Activated CD8-positive, alpha-beta memory T cell treated with anti-CD3 and anti-CD28 coated beads, Interleukin-2, amount 50 U/mL, for 24 hours (primary cell): ENCODE measurements around the gene MRNIP.
A peak's percentile ranks its signal among the peaks of the same experiment; 100 is the strongest.

Experiments used
- DNase-seq: peaks from one replicate; pipeline ENCODE4 v3.0.0-alpha.2; 2020; ENCODE audit errors: extremely low read depth

MRNIP gene

DNA sequence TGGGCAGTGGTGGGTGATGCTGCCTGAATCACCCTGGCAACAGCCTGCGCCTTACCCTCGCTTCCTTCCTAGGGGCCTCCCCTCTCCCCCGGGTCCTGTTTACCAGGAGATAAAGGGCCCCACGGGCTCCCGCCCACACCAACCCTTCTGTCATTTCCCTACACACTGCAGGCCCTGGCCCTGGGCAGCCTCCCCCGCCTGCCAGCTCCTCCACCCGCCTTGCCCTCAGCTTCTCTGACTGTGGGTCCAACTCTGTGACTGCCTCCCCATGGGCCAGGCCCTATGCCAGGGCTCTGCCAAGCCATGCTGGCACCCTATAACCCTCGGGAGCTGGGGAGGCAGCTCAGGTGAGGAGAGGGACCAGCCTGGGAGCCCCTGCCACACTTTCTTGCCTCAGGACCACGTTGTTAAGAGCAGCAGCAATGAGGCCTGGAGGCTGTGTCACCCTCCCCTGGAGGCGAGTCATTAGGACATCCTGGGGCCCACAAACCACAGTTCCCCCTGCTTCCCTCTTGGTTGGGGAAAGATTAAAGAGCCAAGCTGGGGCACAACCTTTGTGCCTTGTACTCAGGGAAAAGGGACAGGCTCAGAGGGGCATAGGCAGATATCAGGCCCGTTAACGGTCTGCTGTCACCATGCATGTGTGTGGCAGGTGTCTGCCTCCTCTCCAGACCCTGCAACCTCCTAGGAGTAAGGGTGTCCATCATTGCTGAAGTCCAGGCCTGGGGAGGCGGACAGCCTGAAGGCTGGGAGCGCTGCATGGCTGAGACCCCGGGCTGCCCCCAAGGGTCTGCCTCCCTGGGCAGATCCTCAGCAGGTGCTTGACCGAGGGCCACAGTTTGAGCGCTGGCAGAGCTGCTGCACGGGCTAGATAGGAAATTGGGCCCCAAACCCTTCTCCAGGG lies 54.7 kb downstream of the MRNIP start:
- DNase-seq = no peak

DNA sequence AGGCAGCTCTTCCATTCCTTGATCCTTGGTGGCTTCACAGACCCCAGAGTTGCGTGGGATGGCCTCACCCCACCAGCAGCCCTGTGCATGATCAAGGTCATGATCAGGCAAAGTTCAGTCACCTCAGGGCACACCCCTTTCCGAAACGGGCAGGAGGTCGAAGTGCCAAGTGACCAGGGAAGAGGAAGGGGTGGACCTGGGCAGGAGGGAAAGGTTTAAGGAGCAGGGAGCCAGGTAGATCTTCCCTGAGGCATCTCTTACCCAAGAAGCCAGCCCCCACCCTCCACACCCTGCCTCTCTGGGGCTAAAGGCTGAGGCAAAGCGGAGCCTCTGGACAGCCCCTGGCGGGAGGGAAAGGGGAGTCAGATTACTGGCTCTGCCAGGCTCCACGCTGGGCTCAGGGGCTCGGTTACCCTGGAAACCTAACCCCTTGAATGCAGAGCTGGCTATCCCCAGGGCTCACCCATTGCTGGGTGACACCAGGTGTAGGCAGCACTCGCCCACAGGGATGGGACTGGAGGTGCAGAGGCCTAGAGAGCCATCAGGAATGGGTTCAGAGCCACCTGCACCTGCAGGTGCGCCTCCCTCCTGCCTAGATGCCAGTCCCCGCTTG lies 55.6 kb downstream of the MRNIP start:
- DNase-seq = no peak

GRCh38 chr5:179802207-179802883 lies 56.3 kb downstream of the MRNIP start:
- DNase-seq = no peak

DNA sequence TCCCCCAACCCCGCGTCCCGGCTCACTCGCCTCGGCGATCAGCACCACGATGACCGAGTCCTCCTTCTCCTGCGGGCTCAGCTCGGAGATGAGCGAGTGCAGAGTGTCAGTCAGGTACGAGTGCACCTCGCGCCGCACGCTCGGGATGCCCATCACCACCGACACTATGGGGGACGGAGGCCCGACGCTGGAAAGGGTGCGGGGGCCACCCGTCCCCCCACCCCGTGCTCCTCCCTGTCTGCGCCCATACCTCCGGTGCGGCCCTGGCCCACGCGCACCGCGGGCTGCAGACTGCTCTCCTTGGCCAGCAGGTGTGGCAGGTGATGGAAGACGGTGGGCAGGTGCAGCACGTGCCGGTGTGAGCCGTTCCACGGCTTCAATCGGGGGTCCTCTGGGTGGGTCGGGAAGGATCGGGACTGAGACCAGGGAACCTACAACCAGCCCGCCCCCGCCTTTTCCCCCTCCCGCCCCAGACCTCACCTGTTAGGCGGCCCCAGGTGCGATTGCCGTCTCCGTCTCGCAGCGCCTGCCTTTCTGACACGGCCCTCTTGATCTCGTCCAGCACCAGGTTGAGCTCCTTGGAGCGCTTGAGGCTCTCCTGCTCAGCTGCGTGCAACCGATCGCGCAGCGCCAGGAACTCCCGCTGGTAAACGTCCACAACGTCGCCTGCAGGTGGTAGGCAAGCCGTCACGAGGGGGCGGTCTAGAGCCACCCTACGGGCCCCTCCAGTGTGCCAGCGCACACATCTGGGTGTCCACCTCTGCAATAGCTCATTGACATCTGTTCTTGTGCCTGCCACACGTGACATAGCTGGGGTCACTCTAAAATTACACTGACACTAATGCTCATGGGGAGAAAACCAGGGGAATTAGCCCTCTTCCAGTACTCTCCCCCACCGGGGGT lies 57.1 kb downstream of the MRNIP start:
- peak; percentile 58 for DNase-seq

- no peak for DNase-seq
Measured at GRCh38 chr5:179800696-179801201, 57.9 kb downstream of the MRNIP start.

DNA sequence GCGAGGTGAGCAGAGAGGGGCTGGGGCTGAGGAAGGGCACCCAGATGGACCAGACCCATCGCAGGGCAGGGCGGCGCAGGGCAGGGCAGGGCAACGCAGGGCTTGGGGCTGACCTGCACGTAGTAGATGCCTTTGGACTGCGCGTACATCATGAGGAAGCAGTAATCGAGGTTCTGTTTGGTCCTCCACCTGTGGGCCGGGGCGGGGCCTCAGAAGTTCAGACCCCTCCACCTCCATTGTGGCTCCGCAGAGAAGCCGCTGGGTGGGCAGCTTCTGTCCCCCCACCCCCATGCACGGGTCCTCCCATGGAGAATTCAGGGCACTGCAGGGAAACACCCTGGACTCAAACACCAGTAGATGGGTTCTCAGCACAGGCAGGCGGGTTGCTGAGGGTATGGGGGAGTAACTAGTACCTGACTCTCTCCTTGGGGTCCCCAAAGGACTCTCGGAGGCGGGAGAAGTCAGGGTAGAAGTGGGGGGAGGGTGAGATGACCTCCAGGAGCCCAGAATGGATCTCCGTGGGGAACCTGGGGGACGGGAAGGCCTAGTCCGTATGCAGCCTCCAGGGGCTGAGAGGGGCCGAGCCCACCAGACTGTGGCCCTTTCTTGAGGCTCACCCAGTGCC lies 58.4 kb downstream of the MRNIP start:
- no peak for DNase-seq

DNA sequence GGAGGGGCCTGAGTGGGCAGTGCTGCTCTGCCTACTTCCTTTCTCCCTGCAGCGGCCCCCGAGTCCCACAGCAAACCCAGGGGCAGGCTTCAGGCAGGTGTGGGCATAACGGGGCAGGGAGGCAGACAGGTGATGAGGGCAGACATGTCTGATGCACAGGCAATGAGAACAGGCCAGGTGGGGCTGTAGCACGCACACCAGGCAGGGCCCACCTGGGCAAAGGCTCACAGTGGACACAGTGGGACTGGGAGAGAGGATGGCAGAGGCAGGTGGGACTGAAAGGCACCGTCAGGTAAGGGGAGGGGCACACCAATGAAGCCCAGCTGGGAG lies 59.0 kb downstream of the MRNIP start:
- no peak for DNase-seq

GRCh38 chr5:179798771-179799643 lies 59.6 kb downstream of the MRNIP start:
- no peak for DNase-seq

GRCh38 chr5:179798144-179798770 lies 60.4 kb downstream of the MRNIP start:
- DNase-seq = no peak

GRCh38 chr5:179797741-179798140 lies 60.9 kb downstream of the MRNIP start:
- DNase-seq = no peak

DNA sequence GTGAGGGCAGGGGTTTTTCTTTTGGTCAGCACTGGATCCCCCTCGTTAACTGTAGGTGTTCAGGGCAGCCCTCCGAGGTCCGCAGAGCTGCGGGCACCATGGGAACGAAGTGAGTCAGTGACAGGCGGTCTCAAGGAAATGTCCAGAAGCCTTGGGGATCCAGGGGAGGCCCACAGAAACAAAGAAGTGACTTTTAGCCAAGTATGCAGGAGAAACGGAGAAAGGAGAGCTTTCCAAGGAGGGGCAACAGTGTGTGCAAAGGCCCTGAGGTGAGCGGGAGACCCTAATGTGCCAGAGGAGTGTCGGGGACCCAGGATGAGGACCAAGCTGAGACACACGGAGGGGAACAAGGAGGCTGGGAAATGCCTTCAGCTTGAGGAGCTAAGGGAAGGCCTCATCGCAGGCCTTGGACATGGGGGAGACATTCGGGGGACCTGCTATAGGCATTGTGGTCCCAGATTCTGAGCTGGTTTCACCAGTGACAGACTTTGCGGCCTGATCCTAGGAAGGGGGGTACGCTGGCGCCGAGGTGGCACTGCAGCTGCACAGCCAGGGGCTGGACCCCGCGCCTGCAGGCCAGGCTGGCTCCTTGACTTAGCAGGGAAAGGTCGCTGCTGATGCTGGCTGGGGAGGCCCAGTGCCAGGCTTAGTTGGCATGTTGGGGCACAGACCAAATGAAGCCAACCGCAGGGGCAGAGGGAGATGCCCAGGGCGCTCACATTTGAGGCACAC lies 61.6 kb downstream of the MRNIP start:
- DNase-seq = no peak

DNA sequence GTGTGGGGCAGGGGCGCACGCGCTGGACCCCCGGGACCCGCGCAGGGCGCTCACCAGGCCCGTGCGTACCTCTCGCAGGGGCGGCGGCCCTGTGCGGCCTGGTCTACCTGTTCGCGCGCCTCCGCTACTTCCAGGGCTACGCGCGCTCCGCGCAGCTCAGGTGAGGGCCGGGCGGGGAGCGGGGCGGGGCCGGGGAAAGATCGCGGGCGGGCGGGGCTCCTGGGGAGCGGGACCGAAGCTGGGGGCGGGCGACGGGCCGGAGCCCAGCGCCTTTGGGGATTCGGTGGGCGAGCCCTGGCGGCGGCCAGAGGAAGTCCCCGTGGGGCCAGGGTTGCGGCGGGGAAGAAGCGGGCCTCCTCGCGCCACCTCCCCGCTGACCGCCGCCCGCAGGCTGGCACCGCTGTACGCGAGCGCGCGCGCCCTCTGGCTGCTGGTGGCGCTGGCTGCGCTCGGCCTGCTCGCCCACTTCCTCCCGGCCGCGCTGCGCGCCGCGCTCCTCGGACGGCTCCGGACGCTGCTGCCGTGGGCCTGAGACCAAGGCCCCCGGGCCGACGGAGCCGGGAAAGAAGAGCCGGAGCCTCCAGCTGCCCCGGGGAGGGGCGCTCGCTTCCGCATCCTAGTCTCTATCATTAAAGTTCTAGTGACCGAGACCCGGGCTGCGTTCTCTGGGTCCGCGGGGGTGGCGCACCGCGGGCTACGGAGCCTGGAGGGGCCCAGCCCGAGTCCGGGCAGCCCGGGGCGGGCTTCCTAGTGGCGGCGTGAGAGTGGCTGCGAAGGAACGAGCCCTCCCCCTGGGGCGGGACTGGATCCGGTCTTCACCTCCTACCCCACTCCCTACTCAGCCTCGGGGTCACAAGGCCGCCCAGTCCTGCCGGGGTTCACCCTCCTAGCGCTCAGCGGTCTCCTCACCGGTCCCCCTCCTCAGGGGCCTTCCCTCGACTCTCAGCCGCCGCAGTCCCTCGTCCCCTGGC lies 62.5 kb downstream of the MRNIP start:
- no peak for DNase-seq

GRCh38 chr5:179795049-179795862 lies 63.4 kb downstream of the MRNIP start:
- DNase-seq = no peak

DNA sequence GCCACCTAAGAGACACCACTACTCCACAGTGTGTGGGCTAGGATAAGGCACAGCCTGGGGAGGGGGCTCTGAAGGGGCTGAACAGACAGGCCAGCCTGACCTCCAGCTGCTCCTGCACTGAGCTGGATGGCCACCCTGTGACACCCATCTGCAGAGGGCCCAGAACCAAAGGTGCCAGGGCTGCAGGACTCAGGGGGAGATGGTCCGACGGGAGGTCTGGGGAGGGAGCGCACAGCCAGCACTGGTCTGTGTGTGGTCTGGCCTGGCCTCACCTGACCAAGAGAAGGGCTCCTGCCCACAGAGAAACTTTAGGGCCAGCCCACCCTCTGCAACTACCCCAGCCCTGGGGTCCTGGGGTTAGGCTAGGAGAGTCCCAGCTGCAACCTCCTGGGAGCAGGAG lies 64.0 kb downstream of the MRNIP start:
- no peak for DNase-seq

DNA sequence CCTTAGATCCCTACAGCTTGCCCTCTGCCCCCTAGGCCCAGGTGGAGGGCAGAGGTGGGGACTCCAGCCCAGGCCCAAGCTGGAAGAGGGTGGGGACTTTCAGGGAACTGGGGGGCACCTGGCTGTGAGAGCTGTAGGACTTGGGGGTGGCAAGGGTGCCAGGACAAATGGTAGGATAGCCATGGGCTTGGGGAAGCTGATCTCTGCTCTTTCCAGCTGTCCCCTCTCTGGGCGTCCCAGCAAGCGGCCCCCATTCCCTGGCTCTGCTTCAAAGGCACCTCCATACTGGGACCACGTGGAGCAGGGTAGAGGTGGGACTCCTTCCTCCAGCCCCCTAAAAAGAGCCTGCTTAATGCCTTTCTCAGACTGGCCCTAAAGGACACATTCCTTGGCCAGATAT lies 64.4 kb downstream of the MRNIP start:
- no peak for DNase-seq

DNA sequence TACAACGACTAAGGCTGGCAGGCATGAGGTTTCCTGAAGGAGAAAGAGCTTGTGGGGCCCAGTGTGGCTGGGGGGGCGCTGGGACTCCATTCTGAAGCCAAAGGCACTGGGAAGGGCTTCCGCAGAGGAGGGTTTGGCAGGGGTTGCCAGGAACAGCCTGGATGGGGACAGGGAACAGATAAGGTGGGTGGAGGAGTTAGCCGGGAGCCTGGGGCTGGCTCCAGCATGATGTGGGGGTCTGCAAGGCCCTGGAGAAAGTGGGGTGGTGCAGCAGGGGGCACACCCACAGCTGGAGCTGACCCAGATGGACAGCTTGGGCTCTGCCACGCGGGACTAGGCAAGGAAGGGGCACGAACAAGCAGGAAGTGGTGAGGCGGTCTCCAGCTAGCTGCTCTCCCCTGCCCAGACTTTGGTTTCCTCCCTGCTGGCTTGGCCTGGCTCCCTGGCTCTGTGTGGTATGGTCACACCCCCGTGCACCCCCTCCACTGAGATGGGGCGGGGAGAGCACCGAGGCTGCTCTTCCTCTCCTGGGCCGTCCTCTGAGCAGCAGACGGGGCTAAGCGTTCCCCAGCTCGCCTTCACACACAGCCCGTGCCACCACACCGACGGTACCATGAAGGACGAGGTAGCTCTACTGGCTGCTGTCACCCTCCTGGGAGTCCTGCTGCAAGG lies 65.0 kb downstream of the MRNIP start, which contains the start of gene LTC4S:
TSS of gene LTC4S (plus strand) at position 519 of the 672 bp plus-strand sequence. CDS start at position 614, 95 bp downstream.
- DNase-seq = no peak
